ENCODE results near the gene TSPAN32.

DNA sequence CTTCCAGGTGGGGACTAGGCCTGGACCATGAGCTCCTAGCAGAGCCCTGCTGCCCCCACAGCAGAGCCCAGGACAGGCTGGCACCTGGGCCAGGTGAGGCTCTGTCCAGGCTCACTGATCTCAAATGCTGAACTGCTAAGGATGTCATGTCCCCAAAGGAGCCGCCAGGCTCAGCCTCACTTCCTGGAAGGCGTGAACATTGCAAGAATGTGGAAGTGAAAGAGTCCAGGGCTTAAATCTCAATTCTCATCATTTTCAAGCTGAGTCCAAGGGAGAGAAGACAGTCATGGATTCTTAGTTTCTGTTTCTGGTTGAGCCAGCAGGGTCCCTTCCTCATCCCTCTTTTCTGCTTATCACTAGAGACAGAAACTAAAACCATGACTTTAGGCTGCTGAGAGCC lies 36.4 kb upstream of the TSPAN32 start:
- TF ChIP-seq POLR2AphosphoS5 (IDR thresholded peaks at IDR 0.05; ENCODE audit: low read depth, low read length) (no peak), POLR2A (IDR thresholded peaks at IDR 0.05; ENCODE audit: low read depth, low read length) (no peak), TAF1 (IDR thresholded peaks at IDR 0.05; ENCODE audit: borderline replicate concordance, low read depth, low read length) (no peak)

Data from GM12892 (cell line).